ENCODE results near the gene ZBP1.
"Not testable (repeated sequence)": the region's sequence is repeated elsewhere in the genome, so short reads cannot be mapped to it uniquely, and the experiment has no call there.

Gene ZBP1

DNA sequence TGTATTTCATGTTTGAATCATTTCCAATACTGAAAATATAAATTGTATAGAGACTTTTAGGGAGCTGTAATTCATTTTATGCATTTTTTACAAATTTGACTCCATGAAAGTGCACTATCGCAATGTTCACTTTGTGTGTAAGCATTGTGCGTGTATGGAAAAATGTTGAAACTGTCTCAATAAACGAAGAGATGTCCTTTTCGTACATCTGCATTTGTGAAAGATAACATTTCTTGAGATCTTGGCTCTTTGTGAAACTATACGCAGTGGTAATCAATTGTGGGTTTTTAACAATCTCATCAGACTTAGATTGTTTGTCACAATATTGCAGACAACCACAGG is 18.6 kb upstream of the ZBP1 start:
- Histone ChIP-seq H3K27ac (ENCODE audit: low read depth in 2 of 2, low read length in 2 of 2) (no peak overlapping the region), H3K9ac (ENCODE audit: low read depth in 1 of 2, low read length in 2 of 2) (no peak overlapping the region), H3K27me3 (ENCODE audit: control insufficient read depth in 2 of 2, insufficient read depth in 2 of 2, low read length in 2 of 2) (no peaks in the 10 kb centered on the region), H3K4me3 (ENCODE audit: low read length in 2 of 2) (no peak overlapping the region), H3K36me3 (ENCODE audit: control insufficient read depth in 2 of 2, insufficient read depth in 2 of 2, low read length in 2 of 2) (no peaks in the 10 kb centered on the region), H3K4me1 (ENCODE audit: control insufficient read depth in 2 of 2, insufficient read depth in 2 of 2, low read length in 2 of 2) (no peaks in the 10 kb centered on the region), H3K9me3 (ENCODE audit: control insufficient read depth in 2 of 2, low read length in 2 of 2) (no peaks in the 10 kb centered on the region)

DNA sequence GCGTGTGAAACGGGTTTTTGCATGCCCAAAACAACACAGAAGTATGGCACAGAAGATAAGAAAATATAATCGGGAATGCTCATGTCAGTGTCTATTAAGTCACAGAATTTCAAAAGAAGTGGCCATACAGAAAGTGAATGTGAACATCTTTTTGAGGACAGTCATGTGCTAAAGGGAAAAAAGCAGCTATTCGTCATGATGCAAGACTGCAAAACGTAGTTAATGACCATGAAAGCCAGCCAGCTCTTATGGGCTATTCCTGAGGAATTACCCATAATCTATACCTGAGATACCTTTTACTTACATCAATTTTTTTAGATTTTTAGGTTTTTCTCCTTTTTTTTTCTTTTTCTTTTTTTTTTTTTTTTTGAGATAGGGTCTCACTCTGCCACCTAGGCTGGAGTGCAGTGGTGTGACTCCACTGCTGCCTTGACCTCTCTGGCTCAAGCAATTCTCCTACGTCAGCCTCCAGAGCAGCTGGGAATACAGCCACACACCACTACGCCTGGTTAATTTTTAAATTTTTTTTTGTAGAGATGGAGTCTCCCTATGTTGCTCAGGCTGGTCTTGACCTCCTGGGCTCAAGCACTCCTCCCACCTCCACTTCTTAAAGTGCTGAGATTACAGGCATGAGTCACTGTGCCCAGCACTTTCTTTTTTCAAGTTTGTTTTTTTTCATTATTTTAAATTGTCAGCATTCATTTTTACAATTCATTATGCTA is 18.1 kb upstream of the ZBP1 start:
- Histone ChIP-seq H3K27me3 (ENCODE audit: control insufficient read depth in 2 of 2, insufficient read depth in 2 of 2, low read length in 2 of 2) (no peaks in the 10 kb centered on the region), H3K4me3 (ENCODE audit: low read length in 2 of 2) (no peak overlapping the region), H3K36me3 (ENCODE audit: control insufficient read depth in 2 of 2, insufficient read depth in 2 of 2, low read length in 2 of 2) (no peaks in the 10 kb centered on the region), H3K27ac (ENCODE audit: low read depth in 2 of 2, low read length in 2 of 2) (no peak overlapping the region), H3K9me3 (ENCODE audit: control insufficient read depth in 2 of 2, low read length in 2 of 2) (no peaks in the 10 kb centered on the region), H3K4me1 (ENCODE audit: control insufficient read depth in 2 of 2, insufficient read depth in 2 of 2, low read length in 2 of 2) (no peaks in the 10 kb centered on the region), H3K9ac (ENCODE audit: low read depth in 1 of 2, low read length in 2 of 2) (no peak overlapping the region)

DNA sequence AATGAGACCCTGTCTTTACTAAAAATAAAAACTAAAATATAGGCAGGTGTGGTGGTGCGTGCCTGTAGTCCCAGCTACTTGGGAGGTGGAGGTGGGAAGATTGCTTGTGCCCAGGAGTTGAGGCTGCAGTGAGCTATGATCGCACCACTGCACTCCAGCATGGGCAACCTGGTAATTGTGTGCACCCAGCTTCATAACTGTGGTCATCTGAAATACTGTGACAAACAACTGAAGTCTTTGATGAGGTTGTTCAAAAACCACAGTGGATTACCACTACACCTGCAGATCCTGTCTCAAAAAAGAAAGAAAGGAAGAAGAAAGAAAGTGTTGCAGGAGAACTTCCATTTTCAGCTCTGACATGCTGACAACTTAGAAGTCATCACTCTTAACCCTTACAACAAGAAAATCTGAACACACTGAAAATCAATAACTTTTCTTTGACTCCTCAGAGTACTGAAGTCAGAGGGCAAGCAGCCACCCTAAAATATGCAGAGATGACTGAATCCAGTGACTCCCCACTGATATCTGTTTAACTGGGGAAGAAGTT is 13.8 kb upstream of the ZBP1 start:
- no peak overlapping the region for H3K4me3 ChIP-seq (ENCODE audit: low read length in 2 of 2)
- H3K27me3 ChIP-seq (ENCODE audit: control insufficient read depth in 2 of 2, insufficient read depth in 2 of 2, low read length in 2 of 2), result peaks cover 0 to 4% of the 10 kb centered on the region in 2 donors
- no peaks in the 10 kb centered on the region for H3K9me3 ChIP-seq (ENCODE audit: control insufficient read depth in 2 of 2, low read length in 2 of 2)
- H3K9ac ChIP-seq (ENCODE audit: low read depth in 1 of 2, low read length in 2 of 2), result no peak overlapping the region
- no peaks in the 10 kb centered on the region for H3K4me1 ChIP-seq (ENCODE audit: control insufficient read depth in 2 of 2, insufficient read depth in 2 of 2, low read length in 2 of 2)
- H3K36me3 ChIP-seq (ENCODE audit: control insufficient read depth in 2 of 2, insufficient read depth in 2 of 2, low read length in 2 of 2), result no peaks in the 10 kb centered on the region
- H3K27ac ChIP-seq (ENCODE audit: low read depth in 2 of 2, low read length in 2 of 2), result no peak overlapping the region

DNA sequence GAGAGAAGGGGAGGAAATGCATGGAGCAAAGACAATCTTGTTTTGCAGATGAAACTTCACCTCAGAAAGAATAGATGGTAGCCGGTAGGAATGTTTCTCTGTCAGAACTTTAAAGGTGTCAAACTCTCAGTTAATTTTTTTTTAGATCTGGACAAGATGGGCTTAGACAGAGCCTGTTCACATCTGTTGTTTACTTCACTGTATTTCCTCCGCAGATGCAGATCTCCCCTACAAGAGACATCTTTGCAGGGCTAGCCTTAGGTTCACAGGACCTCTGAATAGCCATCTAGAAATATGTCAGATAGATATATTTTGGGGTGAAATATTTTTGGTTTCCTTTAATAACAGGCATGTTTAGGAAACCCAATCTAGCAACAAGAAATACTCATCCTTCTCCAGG is 12.1 kb upstream of the ZBP1 start:
- Histone ChIP-seq H3K9ac (ENCODE audit: low read depth in 1 of 2, low read length in 2 of 2) (no peak overlapping the region), H3K27me3 (ENCODE audit: control insufficient read depth in 2 of 2, insufficient read depth in 2 of 2, low read length in 2 of 2) (peaks cover 0 to 4% of the 10 kb centered on the region in 2 donors), H3K36me3 (ENCODE audit: control insufficient read depth in 2 of 2, insufficient read depth in 2 of 2, low read length in 2 of 2) (no peaks in the 10 kb centered on the region), H3K4me3 (ENCODE audit: low read length in 2 of 2) (no peak overlapping the region), H3K4me1 (ENCODE audit: control insufficient read depth in 2 of 2, insufficient read depth in 2 of 2, low read length in 2 of 2) (peaks cover 3 to 4% of the 10 kb centered on the region in 2 donors), H3K9me3 (ENCODE audit: control insufficient read depth in 2 of 2, low read length in 2 of 2) (no peaks in the 10 kb centered on the region), H3K27ac (ENCODE audit: low read depth in 2 of 2, low read length in 2 of 2) (no peak overlapping the region)

DNA sequence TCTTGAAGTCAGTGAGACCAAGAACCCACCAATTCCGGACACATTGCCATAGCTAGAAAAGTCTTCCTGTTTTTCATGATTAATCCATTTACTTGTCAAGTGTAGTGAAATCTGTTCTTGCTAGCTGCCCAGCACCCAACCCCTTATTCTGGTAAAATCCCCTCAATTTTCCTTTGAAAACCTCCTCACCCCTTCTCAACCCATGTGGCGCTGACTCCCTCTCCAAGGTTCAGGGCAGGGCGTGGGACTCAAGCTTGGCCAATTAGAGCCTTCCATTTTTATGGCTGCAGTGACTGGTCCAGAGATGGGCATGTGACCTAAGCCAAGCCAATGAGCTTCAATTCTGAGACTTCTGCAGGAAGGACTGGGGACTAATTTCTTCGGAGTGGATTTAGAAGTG is 9.8 kb upstream of the ZBP1 start:
- H3K4me3 ChIP-seq (ENCODE audit: low read length in 2 of 2), result peak overlapping the region in 1 of 2 donors; percentile 54
- H3K36me3 ChIP-seq (ENCODE audit: control insufficient read depth in 2 of 2, insufficient read depth in 2 of 2, low read length in 2 of 2), result no peaks in the 10 kb centered on the region
- H3K4me1 ChIP-seq (ENCODE audit: control insufficient read depth in 2 of 2, insufficient read depth in 2 of 2, low read length in 2 of 2), result peaks cover 3 to 4% of the 10 kb centered on the region in 2 donors
- no peak overlapping the region for H3K27ac ChIP-seq (ENCODE audit: low read depth in 2 of 2, low read length in 2 of 2)
- H3K9me3 ChIP-seq (ENCODE audit: control insufficient read depth in 2 of 2, low read length in 2 of 2), result no peaks in the 10 kb centered on the region
- peaks cover 0 to 4% of the 10 kb centered on the region in 2 donors for H3K27me3 ChIP-seq (ENCODE audit: control insufficient read depth in 2 of 2, insufficient read depth in 2 of 2, low read length in 2 of 2)
- no peak overlapping the region for H3K9ac ChIP-seq (ENCODE audit: low read depth in 1 of 2, low read length in 2 of 2)

DNA sequence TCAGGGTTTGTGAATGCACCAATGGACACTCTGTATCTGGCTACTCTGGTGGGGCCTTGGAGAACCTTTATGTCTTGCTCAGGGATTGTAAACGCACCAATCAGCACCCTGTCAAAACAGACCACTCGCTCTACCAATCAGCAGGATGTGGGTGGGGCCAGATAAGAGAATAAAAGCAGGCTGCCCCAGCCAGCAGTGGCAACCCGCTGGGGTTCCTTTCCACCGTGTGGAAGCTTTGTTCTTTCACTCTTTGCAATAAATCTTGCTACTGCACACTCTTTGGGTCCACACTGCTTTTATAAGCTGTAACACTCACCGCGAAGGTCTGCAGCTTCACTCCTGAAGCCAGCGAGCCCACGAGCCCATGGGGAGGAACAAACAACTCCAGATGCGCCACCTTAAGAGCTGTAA is 9.3 kb upstream of the ZBP1 start:
- not testable (repeated sequence) for H3K36me3 ChIP-seq (ENCODE audit: control insufficient read depth in 2 of 2, insufficient read depth in 2 of 2, low read length in 2 of 2); H3K9me3 ChIP-seq (ENCODE audit: control insufficient read depth in 2 of 2, low read length in 2 of 2); H3K9ac ChIP-seq (ENCODE audit: low read depth in 1 of 2, low read length in 2 of 2); H3K4me1 ChIP-seq (ENCODE audit: control insufficient read depth in 2 of 2, insufficient read depth in 2 of 2, low read length in 2 of 2); H3K27ac ChIP-seq (ENCODE audit: low read depth in 2 of 2, low read length in 2 of 2); H3K27me3 ChIP-seq (ENCODE audit: control insufficient read depth in 2 of 2, insufficient read depth in 2 of 2, low read length in 2 of 2)
- peak overlapping the region in 1 of 2 donors; percentile 54 for H3K4me3 ChIP-seq (ENCODE audit: low read length in 2 of 2)

DNA sequence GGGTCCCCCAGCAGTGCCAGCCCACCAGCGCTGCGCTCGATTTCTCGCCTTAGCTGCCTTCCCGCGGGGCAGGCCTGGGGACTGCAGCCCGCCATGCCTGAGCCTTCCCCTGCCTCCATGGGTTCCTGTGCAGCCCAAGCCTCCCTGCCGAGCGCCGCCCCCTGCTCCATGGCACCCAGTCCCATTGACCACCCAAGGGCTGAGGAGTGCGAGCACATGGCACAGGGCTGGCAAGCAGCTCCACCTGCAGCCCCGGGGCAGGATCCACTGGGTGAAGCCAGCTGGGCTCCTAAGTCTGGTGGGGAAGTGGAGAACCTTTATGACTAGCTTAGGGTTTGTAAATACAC is 8.7 kb upstream of the ZBP1 start:
- H3K4me3 ChIP-seq (ENCODE audit: low read length in 2 of 2); H3K4me1 ChIP-seq (ENCODE audit: control insufficient read depth in 2 of 2, insufficient read depth in 2 of 2, low read length in 2 of 2); H3K9ac ChIP-seq (ENCODE audit: low read depth in 1 of 2, low read length in 2 of 2); H3K36me3 ChIP-seq (ENCODE audit: control insufficient read depth in 2 of 2, insufficient read depth in 2 of 2, low read length in 2 of 2); H3K27me3 ChIP-seq (ENCODE audit: control insufficient read depth in 2 of 2, insufficient read depth in 2 of 2, low read length in 2 of 2); H3K9me3 ChIP-seq (ENCODE audit: control insufficient read depth in 2 of 2, low read length in 2 of 2): not testable (repeated sequence)
- peak overlapping the region; percentile 62 to 64 for H3K27ac ChIP-seq (ENCODE audit: low read depth in 2 of 2, low read length in 2 of 2)

DNA sequence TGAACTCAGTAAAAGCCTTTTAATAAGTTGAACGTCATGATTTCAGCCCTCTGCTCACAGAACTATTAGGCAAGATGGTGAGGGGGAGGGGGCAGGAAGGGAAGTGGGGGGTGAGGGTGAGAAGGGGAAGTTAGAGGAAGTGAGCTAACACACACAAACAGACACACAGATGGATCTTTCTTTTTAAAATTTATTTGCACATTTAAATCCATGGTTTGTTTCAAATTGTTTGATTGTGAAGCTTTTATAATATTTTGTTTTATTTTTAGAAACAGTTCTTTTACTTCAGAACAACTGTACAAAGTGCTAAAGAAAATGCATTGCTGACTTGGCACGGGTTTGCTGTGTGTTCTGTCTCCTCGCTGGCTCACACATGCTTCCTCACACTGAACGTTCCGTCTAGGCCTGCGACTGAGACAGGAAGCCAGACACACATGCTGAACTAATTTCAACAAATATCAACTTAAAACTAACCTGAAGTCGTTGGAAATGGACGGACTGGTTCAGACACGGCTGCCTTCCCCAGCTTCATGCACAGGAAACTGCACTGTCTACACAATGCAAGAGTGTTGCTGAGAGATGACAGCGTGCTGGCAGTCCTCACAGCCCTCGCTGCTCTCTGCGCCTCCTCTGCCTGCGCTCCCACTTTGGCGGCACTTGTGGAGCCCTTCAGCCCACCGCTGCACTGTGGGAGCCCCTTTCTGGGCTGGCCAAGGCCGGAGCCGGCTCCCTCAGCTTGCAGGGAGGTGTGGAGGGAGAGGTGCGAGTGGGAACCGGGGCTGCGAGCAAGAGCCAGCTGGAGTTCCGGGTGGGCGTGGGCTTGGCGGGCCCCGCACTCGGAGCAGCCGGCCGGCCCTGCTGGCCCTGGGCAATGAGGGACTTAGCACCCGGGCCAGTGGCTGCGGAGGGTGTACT is 8.1 kb upstream of the ZBP1 start:
- H3K4me3 ChIP-seq (ENCODE audit: low read length in 2 of 2), result peak overlapping the region in 1 of 2 donors; percentile 17
- H3K36me3 ChIP-seq (ENCODE audit: control insufficient read depth in 2 of 2, insufficient read depth in 2 of 2, low read length in 2 of 2), result no peaks in the 10 kb centered on the region
- H3K4me1 ChIP-seq (ENCODE audit: control insufficient read depth in 2 of 2, insufficient read depth in 2 of 2, low read length in 2 of 2), result peaks cover 3 to 4% of the 10 kb centered on the region in 2 donors
- H3K9me3 ChIP-seq (ENCODE audit: control insufficient read depth in 2 of 2, low read length in 2 of 2), result peaks cover 0 to 2% of the 10 kb centered on the region in 2 donors
- H3K27me3 ChIP-seq (ENCODE audit: control insufficient read depth in 2 of 2, insufficient read depth in 2 of 2, low read length in 2 of 2), result peaks cover 0 to 4% of the 10 kb centered on the region in 2 donors
- no peak overlapping the region for H3K9ac ChIP-seq (ENCODE audit: low read depth in 1 of 2, low read length in 2 of 2)
- H3K27ac ChIP-seq (ENCODE audit: low read depth in 2 of 2, low read length in 2 of 2), result peak overlapping the region; percentile 62 to 64

DNA sequence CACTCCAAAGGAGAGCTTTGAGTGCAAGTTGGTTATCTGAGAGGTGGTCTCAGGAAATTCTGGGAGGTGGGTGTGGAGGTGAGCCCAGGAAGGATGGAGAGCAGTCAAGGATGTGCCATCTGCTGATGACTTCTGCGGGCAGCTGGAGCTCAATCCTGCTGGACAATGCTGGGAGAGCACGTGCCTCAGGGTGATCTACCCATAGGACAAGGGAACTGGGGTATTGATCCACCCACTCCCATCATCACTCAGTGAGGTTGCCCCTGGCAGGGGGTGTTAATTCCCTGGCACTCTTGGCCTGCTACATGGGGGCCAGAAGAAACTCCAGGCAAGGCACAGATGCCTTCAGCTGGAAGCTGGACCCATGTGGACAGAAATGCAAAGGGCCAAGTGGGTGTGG is 7.1 kb upstream of the ZBP1 start:
- H3K4me1 ChIP-seq (ENCODE audit: control insufficient read depth in 2 of 2, insufficient read depth in 2 of 2, low read length in 2 of 2), result peaks cover 3 to 4% of the 10 kb centered on the region in 2 donors
- H3K27ac ChIP-seq (ENCODE audit: low read depth in 2 of 2, low read length in 2 of 2), result peak overlapping the region; percentile 26 to 43
- H3K9me3 ChIP-seq (ENCODE audit: control insufficient read depth in 2 of 2, low read length in 2 of 2), result peaks cover 0 to 2% of the 10 kb centered on the region in 2 donors
- H3K9ac ChIP-seq (ENCODE audit: low read depth in 1 of 2, low read length in 2 of 2), result no peak overlapping the region
- no peaks in the 10 kb centered on the region for H3K36me3 ChIP-seq (ENCODE audit: control insufficient read depth in 2 of 2, insufficient read depth in 2 of 2, low read length in 2 of 2)
- no peaks in the 10 kb centered on the region for H3K27me3 ChIP-seq (ENCODE audit: control insufficient read depth in 2 of 2, insufficient read depth in 2 of 2, low read length in 2 of 2)
- no peak overlapping the region for H3K4me3 ChIP-seq (ENCODE audit: low read length in 2 of 2)

DNA sequence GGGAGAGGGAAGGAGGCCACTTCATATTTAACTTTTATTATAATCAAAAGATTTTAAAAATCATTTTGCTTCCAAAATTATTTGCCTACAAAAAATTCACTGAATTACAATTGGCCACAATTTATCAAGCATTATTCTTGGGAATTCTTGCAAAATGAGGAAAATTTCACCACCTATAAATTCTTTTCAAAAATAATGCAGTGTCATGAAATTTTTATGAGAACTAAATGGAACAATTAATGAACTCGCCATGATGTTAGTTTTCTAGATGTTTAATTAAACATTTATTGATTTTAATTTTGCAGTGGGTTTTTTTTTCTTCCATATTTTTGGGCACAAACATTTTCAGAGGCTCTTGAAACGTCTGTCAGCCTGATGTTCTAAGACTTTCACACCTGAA is 5.8 kb upstream of the ZBP1 start:
- Histone ChIP-seq H3K36me3 (ENCODE audit: control insufficient read depth in 2 of 2, insufficient read depth in 2 of 2, low read length in 2 of 2) (no peaks in the 10 kb centered on the region), H3K27me3 (ENCODE audit: control insufficient read depth in 2 of 2, insufficient read depth in 2 of 2, low read length in 2 of 2) (no peaks in the 10 kb centered on the region), H3K9ac (ENCODE audit: low read depth in 1 of 2, low read length in 2 of 2) (no peak overlapping the region), H3K4me3 (ENCODE audit: low read length in 2 of 2) (no peak overlapping the region), H3K27ac (ENCODE audit: low read depth in 2 of 2, low read length in 2 of 2) (no peak overlapping the region), H3K4me1 (ENCODE audit: control insufficient read depth in 2 of 2, insufficient read depth in 2 of 2, low read length in 2 of 2) (peaks cover 13 to 16% of the 10 kb centered on the region in 2 donors), H3K9me3 (ENCODE audit: control insufficient read depth in 2 of 2, low read length in 2 of 2) (peaks cover 0 to 2% of the 10 kb centered on the region in 2 donors)
